Measurements from ENCODE around the gene MYBPC1. TPM values are rescaled to one million over a fixed set of nuclear protein-coding genes. Genes with fewer than 3 reads are reported as not detected.
A peak's percentile ranks its signal among the peaks of the same experiment; 100 is the strongest.

The MYBPC1 gene
- total and polyA plus RNA-seq, 2 of the 13 experiments (the other 11 are each of a cell fraction or from before 2014, with no cell fraction given): 0.31 to 0.53 TPM

GRCh38 chr12:101696251-101697196 lies 101.8 kb downstream of the MYBPC1 start (continued):
- TF ChIP-seq CBX2 (IDR thresholded peaks at IDR 0.05; ENCODE audit: low read depth, low read length) (no peak), CBX2 (CRISPR knock-in tag; IDR thresholded peaks at IDR 0.05; ENCODE audit: low read depth) (no peak), AHDC1 (CRISPR knock-in tag; IDR thresholded peaks at IDR 0.05; ENCODE audit: borderline replicate concordance) (no peak), ZFP62 (CRISPR knock-in tag; IDR thresholded peaks at IDR 0.05) (no peak), SP4 (CRISPR knock-in tag; IDR thresholded peaks at IDR 0.05) (no peak; the same call in 1 of the 2 replicates), AFF4 (CRISPR knock-in tag; IDR thresholded peaks at IDR 0.05) (no peak), ZNF512 (CRISPR knock-in tag; IDR thresholded peaks at IDR 0.05) (no peak), CREB1 (IDR thresholded peaks at IDR 0.05) (no peak), CREB1 (CRISPR knock-in tag; IDR thresholded peaks at IDR 0.05) (no peak), GFI1 (CRISPR knock-in tag; IDR thresholded peaks at IDR 0.05; ENCODE audit: borderline replicate concordance) (peak; percentile 57; the same call in 1 of the 2 replicates), ZNF142 (CRISPR knock-in tag; IDR thresholded peaks at IDR 0.05) (no peak)
